ENCODE measurements around the gene LILRA1. TPM values are rescaled to one million over a fixed set of nuclear protein-coding genes. Genes with fewer than 3 reads are reported as not detected.
A peak's percentile ranks its signal among the peaks of the same experiment; 100 is the strongest.
"Not testable (repeated sequence)": the region's sequence is repeated elsewhere in the genome, so short reads cannot be mapped to it uniquely, and the experiment has no call there.

LILRA1 gene
- total and polyA plus RNA-seq, 12 donors: 0.30 to 5.5 (median 1.0) TPM

DNA sequence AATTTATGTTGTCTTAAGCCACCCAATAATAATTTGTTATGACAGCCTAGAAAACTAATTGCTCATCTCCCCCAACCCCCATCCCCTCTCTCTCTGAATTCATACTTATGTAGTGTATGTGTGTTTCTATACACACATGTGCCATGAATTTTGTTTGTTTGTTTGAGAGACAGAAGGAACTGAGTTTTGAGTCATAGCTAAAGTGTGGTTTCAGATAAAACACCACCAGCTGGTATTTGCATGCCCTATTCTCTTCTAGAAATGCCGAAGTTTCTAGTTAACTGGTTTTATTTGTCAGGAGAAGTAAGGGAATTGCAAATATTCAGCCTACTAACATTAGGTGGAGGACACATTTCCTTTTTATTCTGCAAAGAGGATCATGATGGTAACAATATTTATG, 37.2 kb upstream of the LILRA1 start:
- H3K4me3 ChIP-seq: no peak overlapping the region
- TF ChIP-seq POLR2A (IDR thresholded peaks at IDR 0.05): no peak
- TF ChIP-seq, protein P1, sequence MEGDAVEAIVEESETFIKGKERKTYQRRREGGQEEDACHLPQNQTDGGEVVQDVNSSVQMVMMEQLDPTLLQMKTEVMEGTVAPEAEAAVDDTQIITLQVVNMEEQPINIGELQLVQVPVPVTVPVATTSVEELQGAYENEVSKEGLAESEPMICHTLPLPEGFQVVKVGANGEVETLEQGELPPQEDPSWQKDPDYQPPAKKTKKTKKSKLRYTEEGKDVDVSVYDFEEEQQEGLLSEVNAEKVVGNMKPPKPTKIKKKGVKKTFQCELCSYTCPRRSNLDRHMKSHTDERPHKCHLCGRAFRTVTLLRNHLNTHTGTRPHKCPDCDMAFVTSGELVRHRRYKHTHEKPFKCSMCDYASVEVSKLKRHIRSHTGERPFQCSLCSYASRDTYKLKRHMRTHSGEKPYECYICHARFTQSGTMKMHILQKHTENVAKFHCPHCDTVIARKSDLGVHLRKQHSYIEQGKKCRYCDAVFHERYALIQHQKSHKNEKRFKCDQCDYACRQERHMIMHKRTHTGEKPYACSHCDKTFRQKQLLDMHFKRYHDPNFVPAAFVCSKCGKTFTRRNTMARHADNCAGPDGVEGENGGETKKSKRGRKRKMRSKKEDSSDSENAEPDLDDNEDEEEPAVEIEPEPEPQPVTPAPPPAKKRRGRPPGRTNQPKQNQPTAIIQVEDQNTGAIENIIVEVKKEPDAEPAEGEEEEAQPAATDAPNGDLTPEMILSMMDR (IDR thresholded peaks at IDR 0.05): no peak
- DNase-seq: no peak
- intact Hi-C loops (cut with DNase I): no loop called here
- 55 to 71% (median 61%) methylated on average over 1 of the region's 1 CpG for WGBS, 4 donors
- no peaks in the 10 kb centered on the region for H3K4me1 ChIP-seq (replicated peaks in 1 of 2)
- no peak overlapping the region for H3K27ac ChIP-seq
- no peaks in the 10 kb centered on the region for H3K36me3 ChIP-seq (replicated peaks in 1 of 2)
- H3K9me3 ChIP-seq (replicated peaks in 1 of 3): no peaks in the 10 kb centered on the region
- H3K27me3 ChIP-seq: no peaks in the 10 kb centered on the region

DNA sequence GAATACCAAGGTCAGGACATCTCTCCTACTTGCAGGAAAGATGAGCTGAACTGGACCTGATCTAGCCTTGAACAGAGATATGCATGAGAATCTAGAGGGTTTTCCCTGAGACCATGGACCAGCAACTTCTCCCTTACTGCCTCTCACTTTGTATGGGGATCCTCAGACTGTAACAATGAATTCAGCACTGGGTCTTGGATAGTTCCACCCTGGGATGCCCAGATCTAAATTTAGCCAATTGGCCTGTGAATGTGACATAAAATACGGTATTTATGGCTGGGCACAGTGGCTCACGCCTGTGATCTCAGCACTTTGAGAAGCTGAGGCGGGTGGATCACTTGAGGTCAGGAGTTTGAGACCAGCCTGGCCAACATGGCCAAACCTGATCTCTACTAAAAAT, 35.1 kb upstream of the LILRA1 start:
- H3K36me3 ChIP-seq (replicated peaks in 1 of 2): no peaks in the 10 kb centered on the region
- H3K9me3 ChIP-seq (replicated peaks in 1 of 3): no peaks in the 10 kb centered on the region
- H3K27ac ChIP-seq: no peak overlapping the region
- H3K27me3 ChIP-seq: no peaks in the 10 kb centered on the region
- DNase-seq: no peak
- H3K4me1 ChIP-seq (replicated peaks in 1 of 2): no peaks in the 10 kb centered on the region
- TF ChIP-seq POLR2A (IDR thresholded peaks at IDR 0.05): no peak
- TF ChIP-seq, protein P1 (IDR thresholded peaks at IDR 0.05): no peak
- intact Hi-C loops (cut with DNase I): no loop called here
- no peak overlapping the region for H3K4me3 ChIP-seq
- 45 to 58% (median 54%) methylated on average over 3 of the region's 3 CpGs for whole genome bisulfite sequencing, 4 donors

DNA sequence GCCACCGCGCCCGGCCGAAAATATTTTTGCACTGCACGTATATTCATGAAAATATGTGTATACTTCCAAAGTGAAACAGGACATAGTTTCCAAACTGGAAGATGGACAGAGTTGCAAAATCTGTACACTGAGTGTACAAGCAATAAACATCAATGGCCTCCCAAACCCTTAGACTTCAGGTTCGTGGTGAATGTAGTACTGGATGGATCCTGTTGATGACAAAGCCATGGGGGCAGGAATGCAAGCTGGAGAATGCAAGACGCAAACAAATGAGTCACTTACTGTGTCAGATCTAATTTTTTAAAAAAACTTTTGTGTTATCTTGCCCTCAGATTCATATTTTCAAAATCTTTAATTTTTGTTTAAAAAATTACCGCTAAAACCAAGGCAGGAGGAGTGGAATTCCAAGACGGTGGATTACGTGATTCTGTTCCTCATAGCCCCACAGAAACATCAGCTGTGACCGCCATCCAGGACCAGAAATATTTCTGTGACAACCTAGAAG, 32.5 kb upstream of the LILRA1 start:
- H3K9me3 ChIP-seq (replicated peaks in 1 of 3): no peaks in the 10 kb centered on the region
- H3K36me3 ChIP-seq (replicated peaks in 1 of 2): no peaks in the 10 kb centered on the region
- no peak overlapping the region for H3K27ac ChIP-seq
- no peak for DNase-seq
- H3K27me3 ChIP-seq: no peaks in the 10 kb centered on the region
- H3K4me1 ChIP-seq (replicated peaks in 1 of 2): no peaks in the 10 kb centered on the region
- intact Hi-C loops (cut with DNase I): no loop called here
- TF ChIP-seq POLR2A (IDR thresholded peaks at IDR 0.05): no peak
- TF ChIP-seq, protein P1 (IDR thresholded peaks at IDR 0.05): no peak
- no peak overlapping the region for H3K4me3 ChIP-seq
- WGBS, 4 donors: 80 to 85% (median 83%) methylated on average over 11 of the region's 11 CpGs

DNA sequence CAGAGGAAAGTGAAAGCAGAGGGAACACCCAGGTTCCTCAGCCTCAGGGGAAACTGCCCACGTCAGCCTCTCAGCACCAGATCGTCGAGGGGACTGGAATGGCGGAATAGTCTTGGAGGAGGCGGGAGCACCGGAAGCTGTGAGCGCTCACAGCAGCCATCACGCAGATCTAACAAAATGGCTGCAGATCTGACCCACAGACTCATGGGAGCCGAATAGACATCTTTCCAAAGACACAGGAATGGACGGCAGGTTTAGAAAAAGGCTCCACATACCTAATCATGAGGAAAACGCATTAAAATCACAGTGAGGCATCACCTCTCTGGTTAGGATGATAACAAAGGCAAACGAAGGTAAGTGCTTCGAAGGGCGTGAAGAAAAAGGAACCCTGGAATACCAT, 31.6 kb upstream of the LILRA1 start:
- DNase-seq: peak in 1 of 7 donors; percentile 8
- intact Hi-C loops (cut with DNase I): no loop called here
- Histone ChIP-seq H3K4me3 (no peak overlapping the region), H3K9me3 (replicated peaks in 1 of 3) (no peaks in the 10 kb centered on the region), H3K27me3 (no peaks in the 10 kb centered on the region), H3K27ac (no peak overlapping the region), H3K36me3 (replicated peaks in 1 of 2) (no peaks in the 10 kb centered on the region), H3K4me1 (replicated peaks in 1 of 2) (no peaks in the 10 kb centered on the region)
- TF ChIP-seq, protein P1 (IDR thresholded peaks at IDR 0.05): no peak
- TF ChIP-seq POLR2A (IDR thresholded peaks at IDR 0.05): no peak
- WGBS, 4 donors: 71 to 80% (median 73%) methylated on average over 14 of the region's 14 CpGs

DNA sequence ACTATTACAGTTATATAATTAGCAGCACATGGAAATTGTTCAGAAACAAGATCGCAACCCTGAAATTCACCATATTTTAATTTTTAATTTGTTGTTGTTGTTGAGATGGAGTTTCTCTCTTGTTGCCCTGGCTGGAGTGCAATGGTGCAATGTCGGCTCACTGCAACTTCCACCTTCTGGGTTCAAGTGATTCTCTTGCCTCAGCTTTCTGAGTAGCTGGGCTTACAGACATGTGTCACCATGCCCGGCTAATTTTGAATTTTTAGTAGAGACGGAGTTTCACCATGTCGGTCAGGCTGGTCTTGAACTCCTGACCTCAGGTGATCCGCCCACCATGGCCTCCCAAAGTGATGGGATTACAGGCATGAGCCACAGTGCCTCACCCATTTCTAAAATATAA, 30.2 kb upstream of the LILRA1 start:
- H3K27me3 ChIP-seq; H3K27ac ChIP-seq; H3K4me1 ChIP-seq (replicated peaks in 1 of 2); DNase-seq; H3K4me3 ChIP-seq; H3K36me3 ChIP-seq (replicated peaks in 1 of 2); H3K9me3 ChIP-seq (replicated peaks in 1 of 3); intact Hi-C loops (cut with DNase I): not testable (repeated sequence)
- WGBS, 4 donors: 83 to 85% (median 84%) methylated on average over 6 of the region's 6 CpGs
